ENCODE data around the gene PRICKLE1. TPM values are rescaled to one million over a fixed set of nuclear protein-coding genes. Genes with fewer than 3 reads are reported as not detected.

Gene PRICKLE1
- polyA plus RNA-seq, 1 donor (not counting 4 experiments of a cell fraction or from before 2014, with no cell fraction given), result 3.5 TPM

DNA sequence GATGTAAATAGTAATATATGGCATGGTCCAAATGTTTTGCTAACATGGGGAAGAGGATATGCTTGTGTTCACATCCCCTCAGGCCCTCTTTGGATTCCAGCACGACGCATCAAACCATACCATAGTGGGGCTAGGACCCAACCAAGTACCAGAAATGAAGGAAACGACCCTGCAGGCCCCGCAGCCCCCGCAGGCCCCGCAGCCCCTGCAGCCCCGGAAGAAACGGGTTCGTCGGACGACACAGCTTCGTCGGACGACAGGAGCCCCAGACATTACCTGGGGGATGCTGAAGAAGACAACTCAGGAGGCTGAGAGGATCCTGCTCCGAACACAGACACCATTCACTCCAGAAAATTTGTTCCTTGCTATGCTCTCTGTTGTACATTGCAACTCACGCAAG is 143.7 kb downstream of the PRICKLE1 start:
- Histone ChIP-seq H3K79me2 (ENCODE audit: control insufficient read depth, insufficient read depth, low read length) (no peaks in the 10 kb centered on the region), H3K4me3 (ENCODE audit: control insufficient read depth in 2 of 3, extremely low read depth in 1 of 3, insufficient read depth in 2 of 3, low read depth in 1 of 3, low read length in 3 of 3) (no peak overlapping the region), H3K4me1 (ENCODE audit: control insufficient read depth, extremely low read depth, insufficient read depth, low read length) (no peaks in the 10 kb centered on the region), H3K27ac (ENCODE audit: control insufficient read depth, insufficient read depth, low read length) (no peak overlapping the region), H3K9ac (ENCODE audit: control insufficient read depth, extremely low read depth, insufficient read depth, low read length) (no peak overlapping the region), H3K36me3 (ENCODE audit: control insufficient read depth in 2 of 2, extremely low read depth in 1 of 2, insufficient read depth in 2 of 2, low read length in 2 of 2) (peaks cover 6 to 11% of the 10 kb centered on the region in 2 experiments), H3K9me3 (ENCODE audit: control insufficient read depth, low read depth, low read length) (no peaks in the 10 kb centered on the region), H4K20me1 (ENCODE audit: control insufficient read depth, extremely low read depth, insufficient read depth, low read length) (no peaks in the 10 kb centered on the region), H2AFZ (ENCODE audit: control insufficient read depth, low read length) (no peak overlapping the region), H3K27me3 (ENCODE audit: control insufficient read depth, extremely low read depth, insufficient read depth, low read length) (no peaks in the 10 kb centered on the region), H3K9me1 (ENCODE audit: control insufficient read depth, extremely low read depth, insufficient read depth, low read length) (no peaks in the 10 kb centered on the region), H3K4me2 (ENCODE audit: control insufficient read depth, extremely low read depth, insufficient read depth, low read depth, low read length) (no peak overlapping the region)
- dilution Hi-C loops (cut with MboI; ENCODE audit: extremely low pct_ligation_motif_present, low sequenced_read_pairs), result no loop called here
- FAIRE-seq (no peak), DNase-seq (ENCODE audit: low read depth, low spot score) (no peak)
- TF ChIP-seq CTCF (optimal IDR thresholded peaks at IDR 0.05 in 1 of 3, IDR thresholded peaks at IDR 0.05 in 1 of 3, conservative IDR thresholded peaks at IDR 0.05 in 1 of 3; ENCODE audit: extremely low read depth in 1 of 3, insufficient read depth in 2 of 3, low read length in 3 of 3), result no peak
- TF ChIP-seq EZH2 (IDR thresholded peaks at IDR 0.05; ENCODE audit: low read length), result no peak

GRCh38 chr12:42444192-42444943 is 145.2 kb downstream of the PRICKLE1 start:
- Histone ChIP-seq H3K9me1 (ENCODE audit: control insufficient read depth, extremely low read depth, insufficient read depth, low read length) (no peaks in the 10 kb centered on the region), H3K36me3 (ENCODE audit: control insufficient read depth in 2 of 2, extremely low read depth in 1 of 2, insufficient read depth in 2 of 2, low read length in 2 of 2) (peaks cover 7 to 11% of the 10 kb centered on the region in 2 experiments), H3K9ac (ENCODE audit: control insufficient read depth, extremely low read depth, insufficient read depth, low read length) (no peak overlapping the region), H3K9me3 (ENCODE audit: control insufficient read depth, low read depth, low read length) (no peaks in the 10 kb centered on the region), H3K4me1 (ENCODE audit: control insufficient read depth, extremely low read depth, insufficient read depth, low read length) (no peaks in the 10 kb centered on the region), H4K20me1 (ENCODE audit: control insufficient read depth, extremely low read depth, insufficient read depth, low read length) (no peaks in the 10 kb centered on the region), H3K27me3 (ENCODE audit: control insufficient read depth, extremely low read depth, insufficient read depth, low read length) (no peaks in the 10 kb centered on the region), H3K4me2 (ENCODE audit: control insufficient read depth, extremely low read depth, insufficient read depth, low read depth, low read length) (no peak overlapping the region), H3K27ac (ENCODE audit: control insufficient read depth, insufficient read depth, low read length) (no peak overlapping the region), H3K79me2 (ENCODE audit: control insufficient read depth, insufficient read depth, low read length) (no peaks in the 10 kb centered on the region), H2AFZ (ENCODE audit: control insufficient read depth, low read length) (no peak overlapping the region), H3K4me3 (ENCODE audit: control insufficient read depth in 2 of 3, extremely low read depth in 1 of 3, insufficient read depth in 2 of 3, low read depth in 1 of 3, low read length in 3 of 3) (no peak overlapping the region)
- FAIRE-seq (no peak), DNase-seq (ENCODE audit: low read depth, low spot score) (no peak)
- no peak for TF ChIP-seq CTCF (optimal IDR thresholded peaks at IDR 0.05 in 1 of 3, IDR thresholded peaks at IDR 0.05 in 1 of 3, conservative IDR thresholded peaks at IDR 0.05 in 1 of 3; ENCODE audit: extremely low read depth in 1 of 3, insufficient read depth in 2 of 3, low read length in 3 of 3)
- no peak for TF ChIP-seq EZH2 (IDR thresholded peaks at IDR 0.05; ENCODE audit: low read length)
- dilution Hi-C loops (cut with MboI; ENCODE audit: extremely low pct_ligation_motif_present, low sequenced_read_pairs), result no loop called here
